Stimulated activated CD8-positive, alpha-beta memory T cell treated with anti-CD3 and anti-CD28 coated beads, Interleukin-7, amount 100 ng/mL, for 24 hours (primary cell): ENCODE measurements around the gene ANKLE2.
"Not testable (repeated sequence)": the region's sequence is repeated elsewhere in the genome, so short reads cannot be mapped to it uniquely, and the experiment has no call there.

Source experiments
- DNase-seq: peaks from one replicate; pipeline ENCODE4 v3.0.0-alpha.2; 2020; ENCODE audit warnings: low read depth

Gene ANKLE2

DNA sequence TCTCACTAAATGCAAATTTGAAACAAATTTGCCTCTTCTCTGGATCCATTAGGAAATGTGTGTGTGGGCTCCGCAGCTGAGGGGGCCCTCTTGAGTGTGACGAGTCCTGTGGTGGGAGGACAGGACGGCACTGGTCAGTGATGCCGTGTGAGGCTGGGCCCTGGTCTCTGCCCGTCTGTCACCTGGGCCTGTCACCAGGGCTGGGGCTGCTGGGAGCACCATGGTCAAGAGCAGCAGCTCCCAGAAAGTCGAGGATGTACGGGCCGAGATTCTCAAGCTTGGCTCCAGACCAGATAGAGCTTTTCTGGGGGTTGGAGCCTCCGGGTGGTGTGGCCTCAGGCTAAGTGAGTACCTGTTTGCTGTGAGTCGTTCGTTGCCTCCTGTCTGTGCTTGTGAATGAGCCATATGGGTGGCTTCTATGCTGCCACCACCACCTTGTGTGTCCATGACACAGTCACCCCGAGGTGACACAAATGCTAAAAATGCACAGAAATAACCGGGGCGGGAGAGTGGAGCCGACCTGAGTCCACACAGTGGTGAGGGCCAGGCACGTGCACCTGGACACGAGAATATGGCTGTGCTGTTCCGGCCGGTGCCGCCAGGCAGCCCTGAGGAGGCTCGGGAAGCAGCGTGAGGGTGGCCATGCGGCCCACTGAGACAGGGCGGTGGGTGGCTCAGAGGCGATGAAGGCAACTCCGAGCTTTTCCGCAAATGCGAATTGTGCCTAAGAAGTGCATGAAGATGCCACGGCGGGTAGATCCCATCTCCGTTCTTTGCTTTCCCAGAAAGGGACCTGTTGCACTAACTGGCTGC lies 42.3 kb downstream of the ANKLE2 start:
- DNase-seq: no peak

DNA sequence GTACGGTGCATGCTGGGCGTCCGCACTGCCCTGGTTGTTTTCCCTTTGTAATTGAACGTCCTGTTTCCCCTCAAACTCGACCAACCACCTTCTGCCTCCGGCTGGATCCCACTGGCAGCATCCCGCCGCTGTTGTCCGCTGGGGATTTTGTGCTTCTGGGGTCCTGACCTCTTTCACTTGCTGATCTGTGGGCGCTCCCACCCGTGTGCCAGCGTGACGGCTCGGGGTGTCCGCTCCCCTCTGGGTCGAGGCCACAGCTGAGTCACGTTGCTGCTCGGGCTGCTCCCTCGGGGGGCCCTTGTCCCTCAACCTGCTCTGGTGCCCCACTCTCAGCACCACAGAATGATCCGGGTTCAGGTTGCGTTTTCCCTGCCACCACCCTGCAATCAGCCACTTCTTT lies 43.0 kb downstream of the ANKLE2 start:
- no peak for DNase-seq

DNA sequence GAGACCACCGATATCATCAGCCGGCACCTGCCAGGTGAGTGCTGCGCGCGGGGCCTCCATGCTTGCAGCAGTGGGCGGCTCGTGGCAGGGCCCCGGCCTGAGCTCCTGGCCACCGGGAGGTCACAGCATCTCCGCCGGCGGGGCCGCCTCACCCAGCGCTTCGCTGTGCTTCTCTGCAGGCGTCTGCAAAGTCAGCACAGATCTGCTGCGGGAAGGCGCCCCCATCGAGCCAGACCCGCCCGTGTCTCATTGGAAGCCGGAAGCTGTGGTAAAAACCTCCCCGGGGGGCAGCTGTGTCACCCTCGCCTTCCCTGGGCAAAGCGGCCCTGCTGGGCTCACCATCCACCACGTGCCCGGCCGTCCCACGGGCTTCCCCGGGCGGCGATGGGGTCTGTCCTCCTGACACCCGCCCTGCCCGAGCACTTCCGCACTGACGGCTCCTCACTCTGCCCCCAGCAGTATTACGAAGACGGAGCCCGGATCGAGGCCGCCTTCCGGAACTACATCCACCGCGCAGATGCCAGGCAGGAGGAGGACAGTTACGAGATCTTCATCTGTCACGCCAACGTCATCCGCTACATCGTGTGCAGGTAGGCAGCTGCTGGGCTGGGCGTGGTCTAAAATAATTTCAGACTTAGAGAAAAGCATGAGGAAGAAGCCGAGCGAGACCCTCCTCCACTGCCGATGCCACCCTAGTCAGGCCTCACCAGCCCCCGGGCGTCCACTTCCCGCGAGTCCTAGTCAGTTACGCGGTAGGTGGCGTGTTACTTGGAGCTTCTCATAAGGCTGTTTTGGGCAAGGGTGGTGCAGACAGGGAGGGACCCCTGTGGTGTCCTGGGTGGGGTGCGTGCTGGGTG lies 43.9 kb downstream of the ANKLE2 start:
- DNase-seq: no peak

DNA sequence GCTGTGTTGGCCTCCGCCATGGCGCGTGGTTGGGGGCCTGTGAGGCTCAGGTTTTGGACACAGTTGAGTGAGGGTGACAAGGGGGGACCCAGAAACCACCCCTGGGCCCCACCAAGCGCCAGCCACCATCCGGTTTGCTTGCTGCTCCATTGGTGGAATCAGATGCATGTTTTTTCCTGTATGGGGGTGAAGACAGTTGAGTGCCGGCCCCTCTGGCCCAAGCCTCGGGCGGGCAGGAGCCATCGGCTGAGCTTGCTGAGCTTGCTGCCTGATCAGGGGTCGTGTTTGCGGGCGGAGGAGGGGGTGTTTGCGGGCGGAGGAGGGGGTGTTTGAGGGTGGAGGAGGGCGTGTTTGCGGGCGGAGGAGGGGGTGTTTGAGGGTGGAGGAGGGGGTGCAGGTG lies 44.6 kb downstream of the ANKLE2 start:
- no peak for DNase-seq

DNA sequence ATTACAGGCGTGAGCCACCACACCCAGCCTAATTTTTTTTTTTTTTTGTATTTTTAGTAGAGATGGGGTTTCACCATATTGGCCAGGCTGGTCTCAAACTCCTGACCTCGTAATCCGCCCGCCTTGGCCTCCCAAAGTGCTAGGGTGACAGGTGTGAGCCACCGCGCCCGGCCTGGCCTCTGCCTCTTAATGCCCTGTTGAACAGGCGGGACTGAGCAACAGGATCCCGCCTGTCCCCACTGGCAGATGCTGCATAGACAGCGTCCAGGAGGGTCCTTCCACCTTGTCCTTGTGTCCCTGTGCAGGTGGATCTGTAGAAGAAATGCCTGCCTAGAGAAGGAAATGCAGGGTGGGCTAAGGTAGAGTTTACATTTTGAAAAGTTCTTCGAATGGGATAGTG lies 45.3 kb downstream of the ANKLE2 start:
- no peak for DNase-seq

DNA sequence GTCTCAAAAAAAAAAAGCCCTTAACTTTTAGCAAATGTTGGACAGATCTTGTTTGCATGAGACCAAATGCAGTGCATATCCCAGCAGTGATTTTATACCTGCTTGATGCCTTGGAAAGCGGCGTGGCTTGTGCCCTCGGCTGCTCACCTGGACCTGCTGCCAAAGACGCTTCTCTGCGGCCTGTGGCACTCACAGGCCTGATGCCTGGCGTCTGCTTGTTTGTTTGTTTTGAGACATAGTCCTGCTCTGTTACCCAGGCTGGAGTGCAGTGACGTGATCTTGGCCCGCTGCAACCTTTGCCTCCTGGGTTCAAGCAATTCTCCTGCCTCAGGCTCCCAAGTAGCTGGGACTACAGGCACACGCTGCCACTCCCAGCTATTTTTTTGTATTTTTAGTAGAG lies 45.8 kb downstream of the ANKLE2 start:
- no peak for DNase-seq

DNA sequence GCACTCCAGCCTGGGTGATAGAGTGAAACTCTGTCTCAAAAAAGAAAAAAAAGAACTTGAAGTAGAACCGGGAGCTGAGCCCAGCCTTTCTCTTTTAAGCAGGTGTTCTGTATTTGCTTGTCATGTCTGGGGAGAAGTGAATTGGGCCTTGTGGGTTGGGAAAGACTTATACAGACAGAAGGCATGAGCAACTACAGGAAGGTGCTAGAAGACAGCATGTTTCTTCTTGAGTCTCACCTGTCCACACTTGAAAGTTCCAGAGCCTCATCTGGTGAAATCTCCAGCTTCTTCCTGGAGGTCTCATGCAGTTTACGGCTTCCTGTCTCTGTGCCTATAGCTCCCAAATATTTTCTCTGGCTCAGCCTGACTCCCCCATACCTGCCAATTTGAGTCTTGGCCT lies 48.5 kb downstream of the ANKLE2 start:
- DNase-seq: no peak

DNA sequence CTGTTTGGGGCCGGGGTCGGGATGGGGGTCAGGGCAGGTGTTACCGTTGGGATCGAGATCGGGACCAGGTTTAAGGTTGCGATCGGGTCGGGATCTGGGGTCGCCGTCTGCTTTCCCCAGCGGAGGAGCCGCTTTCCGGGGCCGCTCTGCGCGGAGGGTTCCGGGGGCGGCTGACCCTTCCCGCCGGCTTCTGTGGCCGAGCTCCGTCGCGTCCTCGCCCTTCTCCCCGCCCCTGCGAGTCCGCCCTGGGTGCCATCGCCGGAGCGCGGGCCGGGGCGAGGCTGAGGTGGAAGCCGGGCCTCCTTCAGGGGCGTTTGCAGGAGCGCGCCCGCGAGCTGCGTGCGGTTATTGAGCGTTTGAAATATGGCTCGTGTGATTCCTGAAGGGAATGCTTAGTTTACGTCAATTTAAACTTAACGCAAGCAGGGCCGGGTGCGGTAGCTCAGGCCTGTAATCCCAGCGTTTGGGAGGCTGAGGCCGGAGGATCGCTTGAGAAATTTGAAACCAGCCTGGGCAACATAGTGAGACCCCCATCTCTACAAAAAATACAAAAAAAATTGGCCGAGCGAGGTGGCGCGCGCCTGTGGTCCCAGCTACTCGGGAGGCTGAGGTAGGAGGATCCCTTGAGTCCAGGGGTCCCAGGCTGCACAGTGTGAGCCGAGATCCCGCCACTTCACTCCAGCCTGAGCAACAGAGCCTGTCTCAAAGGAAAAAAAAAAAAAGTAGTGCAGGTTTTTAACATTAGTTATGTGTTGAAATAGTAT lies 50.4 kb downstream of the ANKLE2 start:
- DNase-seq: no peak

DNA sequence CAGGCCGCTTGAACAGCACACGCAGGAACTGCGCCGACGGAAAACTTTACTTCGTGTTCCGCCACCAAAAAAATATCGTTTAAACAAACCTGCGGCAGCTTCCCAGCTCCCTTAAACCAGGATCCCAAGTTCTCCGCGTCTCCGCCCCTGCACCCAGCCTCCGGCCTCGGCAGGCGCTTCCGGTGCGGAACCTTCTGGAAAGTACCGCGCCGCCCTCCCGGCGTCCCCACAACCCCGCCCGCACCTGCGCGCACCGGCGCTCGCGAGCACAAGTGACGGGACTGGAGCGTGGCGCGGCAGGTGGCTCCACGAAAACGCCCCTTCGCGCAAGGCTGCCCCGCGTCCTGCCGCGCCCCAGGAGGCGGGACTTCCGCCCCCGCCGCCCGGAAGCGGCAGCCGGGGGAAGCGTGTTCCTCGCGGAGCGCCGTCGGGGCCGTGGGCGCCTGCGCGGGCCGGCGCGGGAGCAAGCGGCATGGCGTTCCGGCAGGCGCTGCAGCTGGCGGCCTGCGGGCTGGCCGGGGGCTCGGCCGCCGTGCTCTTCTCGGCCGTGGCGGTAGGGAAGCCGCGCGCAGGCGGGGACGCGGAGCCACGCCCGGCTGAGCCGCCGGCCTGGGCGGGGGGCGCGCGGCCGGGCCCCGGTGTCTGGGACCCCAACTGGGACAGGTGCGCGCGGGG lies 51.1 kb downstream of the ANKLE2 start, which contains the start of gene PGAM5:
Gene PGAM5 (plus strand): TSS at position 438 of the 675 bp plus-strand sequence. CDS start 35 bp downstream, at position 473.
- DNase-seq: peak; percentile 68

DNA sequence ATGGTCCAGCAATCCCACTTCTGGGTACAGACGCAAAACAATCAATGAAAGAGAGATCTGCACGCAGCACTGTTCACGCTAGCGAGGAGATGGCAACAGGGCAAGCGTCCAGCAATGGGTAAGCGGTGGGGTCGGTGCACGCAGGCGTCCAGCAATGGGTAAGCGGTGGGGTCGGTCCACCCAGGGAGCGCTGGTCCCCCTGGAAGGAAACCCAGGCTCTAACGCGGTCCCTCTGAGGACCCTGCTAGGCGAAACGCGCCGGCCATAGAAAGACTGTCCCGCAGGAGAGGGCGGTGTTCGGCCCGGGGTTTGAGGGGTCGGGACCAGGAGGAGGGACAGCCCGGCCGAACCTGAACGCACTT lies 51.6 kb downstream of the ANKLE2 start:
- no peak for DNase-seq

DNA sequence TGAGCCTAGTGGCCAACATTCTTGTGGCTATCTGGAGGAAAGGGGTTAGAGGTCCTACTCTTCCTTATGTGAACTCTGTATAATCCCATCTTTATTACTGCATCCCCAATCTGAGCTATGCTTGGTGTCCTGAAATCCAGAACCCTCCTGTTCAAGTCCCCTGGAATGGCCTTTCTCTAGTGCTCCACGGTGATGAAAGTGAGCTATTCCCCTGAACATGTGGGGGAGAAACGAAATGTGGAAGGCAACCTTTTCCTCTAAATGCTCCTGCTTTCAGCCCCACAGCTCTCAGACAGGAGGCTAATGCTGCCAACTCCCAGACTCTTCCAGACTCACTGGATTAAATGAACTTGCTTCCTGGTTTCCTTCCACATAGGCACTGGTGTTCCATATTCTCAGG lies 53.5 kb downstream of the ANKLE2 start:
- no peak for DNase-seq

DNA sequence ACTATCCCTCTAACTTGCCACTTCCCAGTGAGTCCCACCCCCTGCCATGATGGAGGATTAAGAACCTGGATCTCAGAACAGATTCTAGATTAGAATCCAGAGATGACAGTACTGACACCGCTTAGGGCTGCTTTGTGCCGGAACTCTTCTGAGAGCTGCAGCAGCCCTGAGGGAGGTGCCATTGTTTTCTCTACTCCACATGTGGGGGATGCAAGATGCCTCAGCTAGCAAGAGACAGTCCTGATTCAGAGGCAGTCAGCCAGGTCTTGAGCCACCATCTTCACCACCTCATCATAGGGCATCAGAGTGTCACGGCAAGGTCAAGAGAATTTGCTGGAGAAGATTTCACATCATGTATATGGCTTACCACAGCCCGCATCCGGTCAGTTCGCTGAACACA lies 54.4 kb downstream of the ANKLE2 start:
- no peak for DNase-seq

DNA sequence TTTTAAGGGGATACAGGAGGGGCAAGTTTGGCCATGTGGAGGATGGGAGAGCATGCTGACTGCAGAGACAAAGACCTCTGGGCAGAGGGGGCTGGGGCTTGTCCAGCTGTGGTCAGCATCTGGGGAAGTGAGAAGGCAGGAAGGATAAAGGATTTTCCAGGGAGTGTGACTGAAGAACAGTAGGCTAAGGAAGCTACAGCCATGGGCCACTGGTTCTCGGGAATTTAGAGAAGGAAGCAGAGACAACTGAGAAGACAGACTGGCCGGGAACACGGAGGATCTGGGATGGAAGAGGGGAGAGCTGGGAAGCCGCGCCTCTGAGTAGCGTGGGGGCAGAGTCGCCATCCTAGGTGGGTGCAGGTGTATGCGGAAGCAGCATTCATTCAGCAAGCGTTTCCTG lies 58.0 kb downstream of the ANKLE2 start:
- DNase-seq: no peak

DNA sequence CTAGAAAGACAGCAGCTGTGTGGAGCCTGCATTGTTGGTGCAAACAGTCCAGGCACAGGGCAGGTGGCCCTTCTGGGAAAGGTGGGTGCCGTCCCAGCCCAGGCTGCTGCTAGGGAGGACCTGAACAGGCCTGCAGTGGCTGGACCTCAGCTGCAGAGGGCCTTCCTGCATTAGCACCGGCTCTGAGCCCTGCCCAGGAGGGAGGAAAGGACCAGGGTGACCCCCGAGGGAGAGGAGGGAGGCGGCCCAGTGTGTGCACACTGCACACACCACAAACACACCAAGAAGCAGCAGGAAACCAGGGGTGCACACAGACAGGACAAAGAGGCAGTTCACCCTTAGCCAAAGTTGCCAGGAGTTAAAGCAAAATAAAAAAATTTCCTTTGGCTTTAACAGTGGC lies 59.0 kb downstream of the ANKLE2 start:
- DNase-seq: no peak

DNA sequence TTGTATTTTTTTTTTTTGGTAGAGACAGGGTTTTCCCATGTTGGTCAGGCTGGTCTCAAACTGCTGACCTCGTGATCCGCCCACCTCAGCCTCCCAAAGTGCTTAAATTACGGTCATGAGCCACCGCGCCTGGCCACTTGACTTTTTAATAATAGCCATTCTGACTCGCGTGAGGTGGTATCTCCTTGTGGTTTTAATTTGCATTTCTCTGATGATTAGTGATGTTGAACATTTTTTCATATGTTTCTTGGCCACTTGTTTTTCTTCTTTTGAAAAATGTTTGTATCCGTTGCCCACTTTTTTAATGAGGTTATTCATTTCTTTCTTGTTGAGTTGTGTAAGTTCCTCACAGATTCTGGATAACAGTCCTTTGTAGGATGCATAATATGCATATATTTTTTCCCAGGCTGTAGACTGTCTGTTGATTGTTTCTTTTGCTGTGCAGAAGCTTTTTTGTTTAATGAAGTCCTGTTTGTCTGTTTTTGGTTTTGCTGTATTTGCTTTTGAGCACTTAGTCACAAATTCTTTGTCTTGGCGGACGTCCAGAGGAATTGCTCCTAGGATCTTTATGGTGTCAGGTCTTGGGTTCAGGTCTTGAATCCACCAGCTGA lies 61.3 kb downstream of the ANKLE2 start:
- no peak for DNase-seq

DNA sequence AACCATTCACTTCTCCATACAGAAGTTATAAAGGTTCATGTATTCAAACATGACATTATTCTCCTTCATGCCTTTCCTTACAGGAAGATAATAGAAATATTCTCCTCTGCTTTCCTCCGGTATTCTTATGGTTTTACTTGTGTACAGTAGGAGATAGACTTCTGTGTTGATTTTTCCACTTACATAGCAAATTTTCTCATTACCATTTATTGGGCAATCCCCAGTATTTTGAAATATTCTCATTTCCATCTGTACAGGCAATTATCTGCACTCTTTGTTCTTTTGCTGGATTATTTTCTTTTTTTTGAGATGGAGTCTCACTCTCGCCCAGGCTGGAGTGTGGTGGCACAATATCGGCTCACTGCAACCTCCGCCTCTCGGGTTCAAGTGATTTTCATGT lies 63.3 kb downstream of the ANKLE2 start:
- DNase-seq: no peak

DNA sequence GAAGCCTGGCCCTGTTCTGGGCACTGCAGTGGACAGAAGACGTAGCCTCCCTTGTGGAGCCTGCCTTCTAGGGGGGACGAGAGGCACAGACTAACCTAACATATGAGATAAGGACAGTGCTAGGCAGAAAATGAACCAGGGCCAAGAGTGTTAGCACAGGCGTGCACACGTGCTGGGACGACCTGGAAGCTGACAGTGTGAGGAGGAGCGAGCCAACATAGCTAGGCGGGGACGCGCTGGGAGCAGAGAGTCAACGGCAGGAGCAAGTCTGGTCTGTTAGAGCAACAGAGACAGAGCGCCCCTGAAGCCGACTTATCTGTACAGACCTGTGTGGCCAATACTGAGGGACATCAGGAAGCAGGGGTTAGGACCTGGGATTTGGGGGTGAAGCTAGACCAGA lies 66.2 kb downstream of the ANKLE2 start:
- DNase-seq: no peak

DNA sequence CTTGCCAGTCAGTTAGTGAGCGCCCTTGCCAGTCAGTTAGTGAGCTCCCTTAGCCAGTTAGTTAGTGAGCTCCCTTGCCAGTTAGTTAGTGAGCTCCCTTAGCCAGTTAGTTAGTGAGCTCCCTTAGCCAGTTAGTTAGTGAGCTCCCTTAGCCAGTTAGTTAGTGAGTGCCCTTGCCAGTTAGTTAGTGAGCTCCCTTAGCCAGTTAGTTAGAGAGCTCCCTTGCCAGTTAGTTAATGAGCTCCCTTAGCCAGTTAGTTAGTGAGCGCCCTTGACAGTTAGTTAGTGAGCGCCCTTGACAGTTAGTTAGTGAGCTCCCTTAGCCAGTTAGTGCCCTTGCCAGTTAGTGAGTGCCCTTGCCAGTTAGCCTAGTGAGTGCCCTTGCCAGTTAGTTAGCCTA lies 66.7 kb downstream of the ANKLE2 start:
- not testable (repeated sequence) for DNase-seq

DNA sequence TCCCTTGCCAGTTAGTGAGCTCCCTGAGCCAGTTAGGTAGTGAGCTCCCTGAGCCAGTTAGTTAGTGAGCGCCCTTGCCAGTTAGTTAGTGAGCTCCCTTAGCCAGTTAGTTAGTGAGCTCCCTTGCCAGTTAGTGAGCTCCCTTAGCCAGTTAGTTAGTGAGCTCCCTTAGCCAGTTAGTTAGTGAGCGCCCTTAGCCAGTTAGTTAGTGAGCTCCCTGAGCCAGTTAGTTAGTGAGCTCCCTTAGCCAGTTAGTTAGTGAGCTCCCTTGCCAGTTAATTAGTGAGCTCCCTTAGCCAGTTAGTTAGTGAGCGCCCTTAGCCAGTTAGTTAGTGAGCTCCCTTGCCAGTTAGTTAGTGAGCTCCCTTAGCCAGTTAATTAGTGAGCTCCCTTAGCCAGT lies 69.6 kb downstream of the ANKLE2 start:
- DNase-seq: not testable (repeated sequence)

DNA sequence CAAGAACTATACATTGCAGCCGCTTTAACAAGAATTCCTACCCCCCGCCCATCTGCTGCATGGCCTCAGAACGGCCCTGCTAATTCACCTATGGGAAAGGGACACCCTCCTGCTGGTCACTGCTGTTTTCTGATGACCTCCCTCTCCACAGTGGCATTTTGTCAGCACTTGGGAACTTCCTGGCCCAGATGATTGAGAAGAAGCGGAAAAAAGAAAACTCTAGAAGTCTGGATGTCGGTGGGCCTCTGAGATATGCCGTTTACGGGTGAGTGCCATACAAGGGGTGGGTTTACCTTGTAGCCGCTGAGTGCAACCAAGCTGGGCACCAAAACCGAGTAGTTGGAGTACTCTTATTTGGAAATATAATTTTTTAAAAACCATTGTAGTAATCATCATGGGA lies 71.5 kb downstream of the ANKLE2 start:
- no peak for DNase-seq

DNA sequence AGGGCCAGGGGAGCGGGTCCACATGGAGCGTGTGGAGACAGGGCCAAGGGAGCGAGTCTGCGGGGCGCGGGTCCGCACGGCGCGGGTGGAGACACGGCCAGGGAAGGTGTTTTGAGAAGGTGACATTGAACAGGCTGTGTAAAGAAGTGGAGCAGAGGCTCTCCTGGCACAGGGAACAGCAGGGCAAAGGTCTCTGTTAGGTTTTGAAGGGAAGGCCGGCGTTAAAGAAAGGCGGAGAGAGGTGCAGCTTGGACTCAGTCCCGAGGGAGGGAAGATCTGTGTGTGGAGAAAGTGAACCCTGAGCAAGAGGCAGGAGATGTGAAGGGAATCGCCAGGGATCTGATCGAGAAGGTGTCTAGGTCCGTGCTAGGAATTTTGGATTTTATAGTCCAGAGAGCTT lies 72.4 kb downstream of the ANKLE2 start:
- DNase-seq: no peak
